Measurements from ENCODE around the gene CLASP1.

DNA sequence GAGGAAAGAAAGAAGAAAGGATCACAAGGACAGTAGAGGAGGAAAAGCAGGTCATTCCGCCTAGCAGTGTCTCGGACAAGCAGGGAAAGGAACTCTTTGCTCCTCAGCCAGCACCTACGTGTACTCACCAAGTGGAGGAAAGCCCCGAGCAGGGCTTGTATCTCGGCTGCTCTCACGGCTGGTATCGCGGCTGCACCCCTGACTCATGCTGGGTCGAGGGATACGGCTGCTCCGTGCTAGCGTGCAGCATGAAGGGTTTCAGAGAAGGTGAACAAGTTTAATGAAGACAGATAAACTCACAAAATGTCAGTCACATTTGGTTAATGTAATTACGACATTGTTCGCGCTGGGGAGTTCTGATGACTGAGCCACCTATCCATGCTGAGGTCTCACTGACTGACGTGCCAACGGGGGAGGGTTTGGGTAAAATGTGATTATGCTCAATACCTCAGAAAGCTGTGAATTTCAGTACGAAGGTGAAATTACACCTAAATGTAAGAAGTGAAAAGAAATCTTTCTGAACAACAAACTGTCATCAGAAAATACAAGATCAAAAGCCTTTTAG, 230.7 kb downstream of the CLASP1 start:
- TF ChIP-seq POLR2AphosphoS5 (IDR thresholded peaks at IDR 0.05), result no peak
- TF ChIP-seq POLR2A (IDR thresholded peaks at IDR 0.05), result no peak
- TF ChIP-seq, protein P1, sequence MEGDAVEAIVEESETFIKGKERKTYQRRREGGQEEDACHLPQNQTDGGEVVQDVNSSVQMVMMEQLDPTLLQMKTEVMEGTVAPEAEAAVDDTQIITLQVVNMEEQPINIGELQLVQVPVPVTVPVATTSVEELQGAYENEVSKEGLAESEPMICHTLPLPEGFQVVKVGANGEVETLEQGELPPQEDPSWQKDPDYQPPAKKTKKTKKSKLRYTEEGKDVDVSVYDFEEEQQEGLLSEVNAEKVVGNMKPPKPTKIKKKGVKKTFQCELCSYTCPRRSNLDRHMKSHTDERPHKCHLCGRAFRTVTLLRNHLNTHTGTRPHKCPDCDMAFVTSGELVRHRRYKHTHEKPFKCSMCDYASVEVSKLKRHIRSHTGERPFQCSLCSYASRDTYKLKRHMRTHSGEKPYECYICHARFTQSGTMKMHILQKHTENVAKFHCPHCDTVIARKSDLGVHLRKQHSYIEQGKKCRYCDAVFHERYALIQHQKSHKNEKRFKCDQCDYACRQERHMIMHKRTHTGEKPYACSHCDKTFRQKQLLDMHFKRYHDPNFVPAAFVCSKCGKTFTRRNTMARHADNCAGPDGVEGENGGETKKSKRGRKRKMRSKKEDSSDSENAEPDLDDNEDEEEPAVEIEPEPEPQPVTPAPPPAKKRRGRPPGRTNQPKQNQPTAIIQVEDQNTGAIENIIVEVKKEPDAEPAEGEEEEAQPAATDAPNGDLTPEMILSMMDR (IDR thresholded peaks at IDR 0.05), result no peak
- no peak for TF ChIP-seq EP300 (IDR thresholded peaks at IDR 0.05)

All from stomach (tissue), 4 donors.